ENCODE results near the gene MLN.

Gene MLN

DNA sequence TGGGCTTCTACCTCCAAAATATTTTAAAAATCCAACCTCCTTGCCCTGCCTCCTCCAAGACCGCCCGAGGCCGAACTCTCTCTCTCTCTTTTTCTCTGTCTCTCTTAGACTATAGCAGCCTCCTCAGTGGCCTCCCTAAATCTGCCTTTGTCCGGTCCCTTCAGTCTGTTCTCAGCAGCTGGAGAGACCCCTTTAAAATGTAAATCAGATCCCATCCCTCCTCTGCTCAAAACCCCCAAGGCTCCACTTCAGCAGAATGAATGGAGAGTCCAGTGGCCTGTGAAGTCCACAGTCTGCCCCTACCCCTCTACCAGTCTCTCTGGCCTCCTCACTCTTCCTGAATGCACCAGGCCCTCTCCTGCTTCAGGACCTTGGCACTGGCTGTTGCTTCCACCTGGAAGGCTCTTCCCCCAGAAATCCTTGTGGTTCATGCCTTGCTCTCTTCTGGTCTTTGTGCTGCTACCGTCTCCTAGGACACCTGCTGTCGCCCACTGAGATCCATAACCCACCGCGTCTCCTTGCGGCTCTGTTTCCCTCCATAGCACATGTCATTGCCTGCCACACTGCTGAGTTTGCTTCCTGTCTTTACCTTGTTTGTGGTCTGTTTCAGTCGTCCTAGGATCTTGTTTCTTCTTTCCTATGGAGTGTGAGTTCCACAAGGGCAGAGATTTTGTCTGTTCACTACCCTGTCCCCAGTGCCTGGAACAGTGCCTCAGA is 6.0 kb downstream of the MLN start:
- H3K4me3 Mint-ChIP-seq, result no peak overlapping the region
- H3K36me3 Mint-ChIP-seq (ENCODE audit: low read depth), result no peaks in the 10 kb centered on the region
- no peak overlapping the region for H3K27ac Mint-ChIP-seq
- no peaks in the 10 kb centered on the region for H3K4me1 Mint-ChIP-seq (ENCODE audit: low read depth)
- no peaks in the 10 kb centered on the region for H3K9me3 Mint-ChIP-seq
- peaks cover 42% of the 10 kb centered on the region for H3K27me3 Mint-ChIP-seq
- intact Hi-C loops (cut with micrococcal nuclease), result no loop called here

DNA sequence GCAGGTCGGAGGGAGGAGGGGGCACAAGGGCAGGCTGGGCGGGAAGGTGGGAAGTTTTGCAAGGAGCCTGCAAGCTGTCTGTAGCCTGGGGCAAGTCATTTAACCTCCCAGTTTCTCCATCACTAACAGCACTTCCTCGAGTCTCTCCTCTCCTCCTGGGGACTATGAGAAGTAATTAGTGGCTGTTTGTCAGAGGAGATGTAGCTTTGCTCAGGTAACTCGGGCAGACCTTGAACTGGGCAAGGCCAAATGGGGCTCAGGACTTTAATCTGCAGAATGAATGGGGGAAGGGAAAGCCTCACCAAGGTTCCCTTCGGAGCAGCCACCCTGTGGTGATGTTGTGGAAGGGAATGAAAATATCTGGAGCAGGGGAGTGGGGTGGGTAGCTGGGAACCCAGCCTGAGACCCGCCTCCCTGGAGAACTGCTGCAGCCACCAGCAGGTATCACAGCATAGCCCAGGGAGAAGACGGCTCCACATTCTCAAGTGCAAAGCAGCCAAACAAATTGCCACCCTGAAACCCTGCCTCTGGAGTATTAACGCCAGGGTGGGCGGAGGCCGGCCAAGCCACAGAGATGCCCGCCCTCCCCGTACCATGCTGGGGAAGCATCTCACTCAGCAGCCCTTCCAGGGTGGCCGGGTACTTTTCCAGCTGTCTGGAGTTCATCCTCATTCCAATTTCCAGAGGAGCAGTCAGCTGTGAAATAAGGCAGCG is 8.7 kb downstream of the MLN start:
- Mint-ChIP-seq H3K27me3 (peaks cover 45% of the 10 kb centered on the region), H3K36me3 (ENCODE audit: low read depth) (no peaks in the 10 kb centered on the region), H3K4me3 (no peak overlapping the region), H3K4me1 (ENCODE audit: low read depth) (no peaks in the 10 kb centered on the region), H3K9me3 (no peaks in the 10 kb centered on the region), H3K27ac (no peak overlapping the region)
- intact Hi-C loops (cut with micrococcal nuclease), result no loop called here

DNA sequence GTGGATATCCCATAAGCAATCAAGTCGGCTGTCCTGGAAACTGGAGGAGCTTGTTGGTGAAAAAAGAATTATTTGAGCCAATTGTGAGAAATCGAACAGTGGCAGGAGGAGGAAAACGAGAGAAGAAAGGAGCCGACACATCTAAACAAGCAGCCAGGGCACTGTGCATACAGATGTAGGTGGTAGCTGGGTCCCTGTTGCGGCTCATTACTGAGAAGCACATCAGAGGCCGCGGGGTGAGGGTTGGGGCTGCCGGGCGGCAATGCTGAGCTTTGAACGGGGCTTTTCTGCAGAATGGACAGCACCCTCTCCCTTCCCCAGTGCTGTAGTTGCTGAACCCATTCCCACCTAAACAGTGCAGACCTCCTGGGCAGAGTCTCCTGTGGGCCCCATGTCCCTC is 10.8 kb downstream of the MLN start:
- Mint-ChIP-seq H3K36me3 (ENCODE audit: low read depth) (peaks cover 3% of the 10 kb centered on the region), H3K4me3 (no peak overlapping the region), H3K27ac (no peak overlapping the region), H3K27me3 (peaks cover 33% of the 10 kb centered on the region), H3K9me3 (no peaks in the 10 kb centered on the region), H3K4me1 (ENCODE audit: low read depth) (peaks cover 10% of the 10 kb centered on the region)
- intact Hi-C loops (cut with micrococcal nuclease), result no loop called here

DNA sequence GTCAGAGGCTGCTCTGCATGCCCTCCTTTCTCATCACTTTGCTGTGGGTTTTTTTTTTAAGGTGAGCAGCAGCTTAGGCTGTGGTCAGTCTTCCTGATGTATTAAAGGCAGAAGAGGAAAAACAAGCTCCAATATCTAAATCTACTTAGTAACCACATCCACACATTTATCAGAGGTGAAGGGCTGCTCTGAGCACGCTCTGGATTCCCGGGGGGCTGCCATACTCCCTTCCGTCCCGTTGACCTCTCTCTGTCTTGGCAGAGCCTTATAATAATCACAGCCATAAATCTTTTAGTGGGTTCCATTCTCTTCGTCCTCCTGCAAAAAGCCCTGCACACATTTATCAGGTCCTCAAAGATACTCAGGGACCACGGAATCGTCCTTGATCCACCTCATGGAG is 12.2 kb downstream of the MLN start:
- Mint-ChIP-seq H3K4me3 (no peak overlapping the region), H3K9me3 (no peaks in the 10 kb centered on the region), H3K36me3 (ENCODE audit: low read depth) (peaks cover 9% of the 10 kb centered on the region), H3K27me3 (peaks cover 23% of the 10 kb centered on the region), H3K27ac (no peak overlapping the region), H3K4me1 (ENCODE audit: low read depth) (peaks cover 24% of the 10 kb centered on the region)
- intact Hi-C loops (cut with micrococcal nuclease), result no loop called here

DNA sequence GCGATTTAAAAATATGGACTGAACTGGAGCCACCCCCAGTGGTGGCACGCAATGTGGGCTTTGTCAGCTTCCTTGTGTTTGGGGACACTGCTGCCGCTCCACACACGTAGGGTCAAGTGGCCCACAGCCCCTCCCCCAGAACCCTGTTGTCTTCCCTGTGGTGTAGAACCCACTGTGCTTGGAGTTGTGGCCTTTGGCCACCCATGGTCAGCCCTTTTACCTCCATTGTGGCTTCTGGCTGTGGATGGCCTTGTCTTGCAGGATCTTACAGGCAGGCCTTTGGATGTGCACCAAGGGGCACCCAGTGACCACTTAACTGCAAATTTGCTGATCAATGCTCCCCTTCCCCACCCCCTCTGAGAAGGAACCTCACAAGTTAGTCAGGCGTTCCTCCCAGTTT is 12.9 kb downstream of the MLN start:
- no peak overlapping the region for H3K27ac Mint-ChIP-seq
- H3K36me3 Mint-ChIP-seq (ENCODE audit: low read depth), result peaks cover 17% of the 10 kb centered on the region
- no peak overlapping the region for H3K4me3 Mint-ChIP-seq
- no peaks in the 10 kb centered on the region for H3K9me3 Mint-ChIP-seq
- intact Hi-C loops (cut with micrococcal nuclease), result no loop called here
- peaks cover 31% of the 10 kb centered on the region for H3K4me1 Mint-ChIP-seq (ENCODE audit: low read depth)
- H3K27me3 Mint-ChIP-seq, result peaks cover 20% of the 10 kb centered on the region

DNA sequence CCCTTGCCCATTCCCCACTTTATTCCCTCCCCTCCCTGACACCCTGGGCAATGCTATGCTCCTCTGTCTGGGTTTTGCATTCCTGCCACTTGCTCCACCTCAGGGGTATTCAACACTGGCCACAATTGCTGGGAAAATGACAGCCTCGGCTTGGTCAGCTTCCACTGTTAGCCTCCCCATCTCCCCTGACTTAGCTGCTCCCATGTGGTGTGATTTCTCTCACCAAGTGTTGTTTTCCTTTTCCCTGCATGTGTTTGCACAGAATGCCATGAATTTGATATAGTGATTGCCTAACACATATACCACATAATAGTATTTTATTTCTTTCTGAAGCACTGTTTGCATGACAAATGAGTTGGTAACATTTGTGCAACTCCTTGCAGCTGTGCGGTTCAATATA is 13.4 kb downstream of the MLN start:
- H3K27ac Mint-ChIP-seq, result no peak overlapping the region
- peaks cover 20% of the 10 kb centered on the region for H3K36me3 Mint-ChIP-seq (ENCODE audit: low read depth)
- peaks cover 36% of the 10 kb centered on the region for H3K4me1 Mint-ChIP-seq (ENCODE audit: low read depth)
- H3K9me3 Mint-ChIP-seq, result no peaks in the 10 kb centered on the region
- H3K4me3 Mint-ChIP-seq, result no peak overlapping the region
- peaks cover 20% of the 10 kb centered on the region for H3K27me3 Mint-ChIP-seq
- intact Hi-C loops (cut with micrococcal nuclease), result no loop called here

DNA sequence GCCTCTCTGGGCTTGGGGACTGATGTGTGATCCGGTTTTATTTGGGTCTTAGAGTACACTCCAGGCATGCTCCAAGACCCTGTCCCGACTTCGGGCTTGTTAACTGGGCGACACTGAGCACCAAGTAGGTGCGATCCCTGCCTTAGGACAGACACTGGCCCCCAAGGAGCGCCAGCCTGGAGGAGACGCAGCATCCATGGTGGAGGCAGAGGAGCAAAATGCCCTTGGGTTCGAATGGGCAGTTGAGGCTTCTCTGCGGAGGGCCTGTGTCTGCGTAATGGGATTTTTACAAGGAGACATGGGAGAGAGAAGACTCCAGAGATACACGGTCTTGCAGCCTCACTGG is 14.3 kb downstream of the MLN start:
- no peaks in the 10 kb centered on the region for H3K9me3 Mint-ChIP-seq
- intact Hi-C loops (cut with micrococcal nuclease), result no loop called here
- H3K27ac Mint-ChIP-seq, result peak overlapping the region; percentile 90
- peak overlapping the region; percentile 65 for H3K4me3 Mint-ChIP-seq
- H3K27me3 Mint-ChIP-seq, result peaks cover 20% of the 10 kb centered on the region
- H3K4me1 Mint-ChIP-seq (ENCODE audit: low read depth), result peaks cover 45% of the 10 kb centered on the region
- H3K36me3 Mint-ChIP-seq (ENCODE audit: low read depth), result peaks cover 28% of the 10 kb centered on the region

DNA sequence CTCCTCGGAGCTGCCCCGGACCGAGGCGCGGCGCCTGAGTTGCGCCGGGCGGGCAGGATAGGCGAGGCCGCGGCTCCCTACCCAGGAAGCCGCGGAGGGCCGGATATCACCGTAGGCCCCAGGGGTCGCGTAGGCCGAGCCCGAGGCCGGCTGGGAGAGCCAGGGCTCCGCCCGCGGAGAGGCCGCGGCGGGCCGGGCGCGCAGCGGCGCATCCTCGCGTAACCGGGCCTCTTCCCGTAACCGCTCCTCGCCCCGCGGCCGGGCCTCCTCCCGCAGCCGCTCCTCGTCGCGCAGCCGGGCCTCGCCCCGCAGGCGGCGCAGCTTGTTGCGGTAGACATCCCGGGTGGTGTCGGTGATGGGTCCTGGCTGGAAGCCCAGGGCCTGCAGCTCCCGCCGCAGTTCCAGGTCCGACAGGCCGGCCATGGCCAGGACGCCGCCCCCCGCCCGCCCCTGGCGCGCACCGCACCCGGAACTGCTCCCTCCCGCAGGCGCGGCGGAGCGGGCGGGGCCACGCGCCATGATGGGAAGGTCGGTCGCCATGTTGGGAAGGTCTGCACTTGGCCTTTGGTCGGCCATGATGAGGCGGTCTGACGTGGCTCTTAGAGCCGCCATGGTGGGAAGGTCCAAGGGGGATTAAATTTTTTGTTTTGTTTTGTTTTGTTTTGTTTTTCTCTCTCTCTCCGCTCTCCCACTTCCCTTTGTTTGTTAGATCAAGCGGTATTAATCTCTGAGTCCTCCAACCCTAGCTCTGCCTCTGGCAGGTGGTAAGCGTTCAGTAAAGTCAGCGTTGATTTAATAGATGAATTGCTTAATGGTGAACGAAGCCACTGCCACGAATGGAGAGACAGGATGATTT is 14.9 kb downstream of the MLN start, which contains the start of gene LEMD2:
TSS of gene LEMD2 (minus strand) at position 437 of the 856 bp plus-strand sequence. CDS start at position 423, 14 bp downstream.
- Mint-ChIP-seq H3K4me3 (peak within 1 kb of the TSS; percentile 85), H3K36me3 (ENCODE audit: low read depth) (peaks cover 34% of the 10 kb centered on the region), H3K9me3 (no peaks in the 10 kb centered on the region), H3K27ac (peak within 1 kb of the TSS; percentile 90), H3K4me1 (ENCODE audit: low read depth) (peaks cover 46% of the 10 kb centered on the region), H3K27me3 (peaks cover 20% of the 10 kb centered on the region)
- intact Hi-C loops (cut with micrococcal nuclease), result no loop called here

DNA sequence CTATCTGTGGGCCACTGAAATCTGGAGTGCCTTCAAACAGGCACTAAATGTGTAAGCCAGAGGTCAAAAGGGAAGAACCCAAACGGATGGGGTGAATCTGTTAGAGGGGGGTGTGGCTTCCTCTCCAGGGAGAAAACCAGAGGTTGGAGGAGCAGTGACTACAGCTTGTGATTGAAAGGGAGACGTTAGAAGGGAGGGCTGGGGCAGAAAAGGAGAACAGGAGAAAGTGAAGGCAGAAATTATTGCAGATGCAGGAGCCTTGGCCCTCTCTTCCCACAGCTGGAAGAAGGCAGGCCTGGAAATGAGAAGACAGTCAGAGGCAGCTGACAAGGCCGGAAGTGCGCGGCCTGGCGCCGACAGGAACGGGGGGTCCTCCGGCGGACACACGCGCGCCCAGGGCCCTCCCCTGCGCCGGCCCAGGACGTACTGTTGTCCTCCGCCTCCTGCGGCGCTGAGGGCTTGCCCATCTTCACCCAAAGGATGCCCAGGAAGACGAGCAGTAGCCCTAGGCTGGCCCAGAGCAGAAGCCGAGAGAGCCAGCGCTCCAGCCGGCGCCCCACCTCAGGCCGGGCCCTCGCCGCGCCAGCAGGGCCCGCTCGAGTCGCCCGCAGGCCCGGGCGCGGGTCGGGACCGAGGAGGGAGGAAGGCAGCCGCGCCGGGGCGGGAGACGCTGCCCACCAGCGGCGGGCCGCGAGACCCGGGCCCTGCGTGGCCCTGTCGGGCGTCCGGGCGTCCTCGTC is 15.7 kb downstream of the MLN start:
- Mint-ChIP-seq H3K27ac (peak overlapping the region; percentile 90), H3K4me1 (ENCODE audit: low read depth) (peaks cover 46% of the 10 kb centered on the region), H3K9me3 (no peaks in the 10 kb centered on the region), H3K36me3 (ENCODE audit: low read depth) (peaks cover 42% of the 10 kb centered on the region), H3K27me3 (peaks cover 13% of the 10 kb centered on the region), H3K4me3 (peak overlapping the region; percentile 85)
- intact Hi-C loops (cut with micrococcal nuclease), result no loop called here

DNA sequence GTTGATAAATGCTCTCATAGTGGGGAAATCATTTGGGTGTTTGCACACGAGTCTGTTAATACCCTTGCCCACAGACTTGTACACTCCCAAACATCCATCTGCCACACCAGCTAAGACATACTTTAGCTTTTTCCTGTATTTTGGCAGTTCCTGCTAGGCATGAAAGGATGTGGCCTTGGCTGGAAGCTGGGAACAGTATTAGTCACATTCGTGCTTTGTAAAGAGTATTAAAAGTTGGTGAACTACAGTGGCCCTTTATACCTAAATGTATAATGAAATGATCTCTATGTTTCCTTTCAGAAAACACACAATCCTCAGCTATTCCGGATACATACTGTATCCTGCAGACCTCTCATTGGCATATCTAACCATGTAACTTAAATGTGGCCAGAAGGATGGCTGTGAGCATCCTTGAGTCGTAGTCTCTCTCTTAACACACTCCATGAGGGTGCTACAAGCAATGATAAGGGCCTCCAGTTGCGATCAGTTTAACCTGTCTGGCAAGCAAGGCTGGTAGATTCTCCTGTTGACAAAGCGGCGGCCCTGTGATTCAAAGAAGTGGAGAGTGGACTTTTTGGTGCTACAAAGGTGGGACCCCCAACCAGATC is 16.4 kb downstream of the MLN start:
- Mint-ChIP-seq H3K9me3 (no peaks in the 10 kb centered on the region), H3K4me1 (ENCODE audit: low read depth) (peaks cover 46% of the 10 kb centered on the region), H3K27me3 (peaks cover 8% of the 10 kb centered on the region), H3K36me3 (ENCODE audit: low read depth) (peaks cover 49% of the 10 kb centered on the region), H3K4me3 (peak overlapping the region; percentile 85), H3K27ac (peak overlapping the region; percentile 90)
- intact Hi-C loops (cut with micrococcal nuclease), result no loop called here

DNA sequence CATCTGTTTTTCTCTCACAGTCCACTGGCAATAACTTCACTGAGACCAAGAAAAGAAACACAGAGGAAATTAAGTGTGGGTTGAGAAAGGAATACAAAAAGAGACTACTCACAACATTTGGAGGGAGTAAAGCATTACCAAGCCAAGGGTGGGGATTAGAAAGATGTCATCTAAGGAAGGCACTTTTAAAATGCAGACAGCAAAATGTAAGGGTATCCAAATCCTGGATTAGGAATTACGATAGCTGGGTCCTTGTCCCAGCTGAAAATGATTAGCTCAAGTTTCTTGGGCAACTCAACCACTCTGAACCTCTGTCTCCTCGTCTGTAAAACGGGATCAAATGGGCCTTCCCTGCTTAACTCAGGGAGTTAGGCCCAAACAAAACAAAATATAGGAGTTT is 17.1 kb downstream of the MLN start:
- no peak overlapping the region for H3K4me3 Mint-ChIP-seq
- intact Hi-C loops (cut with micrococcal nuclease), result no loop called here
- peaks cover 56% of the 10 kb centered on the region for H3K36me3 Mint-ChIP-seq (ENCODE audit: low read depth)
- peaks cover 46% of the 10 kb centered on the region for H3K4me1 Mint-ChIP-seq (ENCODE audit: low read depth)
- H3K27me3 Mint-ChIP-seq, result peaks cover 6% of the 10 kb centered on the region
- H3K9me3 Mint-ChIP-seq, result no peaks in the 10 kb centered on the region
- H3K27ac Mint-ChIP-seq, result no peak overlapping the region

DNA sequence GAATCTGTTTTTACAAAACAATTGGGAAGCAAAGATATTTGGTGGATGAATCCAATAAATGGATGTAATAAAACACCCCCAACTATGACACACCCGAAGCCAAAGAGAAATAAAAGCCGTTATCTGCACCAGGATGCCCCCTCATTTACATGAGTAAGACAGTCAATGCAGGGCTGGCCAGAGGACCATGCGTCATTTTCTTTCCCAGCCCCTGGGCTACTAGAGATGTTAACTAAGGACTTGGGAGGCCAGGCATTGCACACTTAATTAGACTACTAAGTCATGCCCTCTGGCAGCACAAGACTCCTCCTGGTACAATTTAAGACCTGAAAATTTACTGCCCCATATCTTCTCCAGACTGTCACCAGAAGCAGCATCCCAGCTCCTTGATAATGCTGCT is 18.0 kb downstream of the MLN start:
- no peaks in the 10 kb centered on the region for H3K27me3 Mint-ChIP-seq
- intact Hi-C loops (cut with micrococcal nuclease), result no loop called here
- no peak overlapping the region for H3K27ac Mint-ChIP-seq
- H3K36me3 Mint-ChIP-seq (ENCODE audit: low read depth), result peaks cover 66% of the 10 kb centered on the region
- no peak overlapping the region for H3K4me3 Mint-ChIP-seq
- no peaks in the 10 kb centered on the region for H3K9me3 Mint-ChIP-seq
- H3K4me1 Mint-ChIP-seq (ENCODE audit: low read depth), result peaks cover 46% of the 10 kb centered on the region

DNA sequence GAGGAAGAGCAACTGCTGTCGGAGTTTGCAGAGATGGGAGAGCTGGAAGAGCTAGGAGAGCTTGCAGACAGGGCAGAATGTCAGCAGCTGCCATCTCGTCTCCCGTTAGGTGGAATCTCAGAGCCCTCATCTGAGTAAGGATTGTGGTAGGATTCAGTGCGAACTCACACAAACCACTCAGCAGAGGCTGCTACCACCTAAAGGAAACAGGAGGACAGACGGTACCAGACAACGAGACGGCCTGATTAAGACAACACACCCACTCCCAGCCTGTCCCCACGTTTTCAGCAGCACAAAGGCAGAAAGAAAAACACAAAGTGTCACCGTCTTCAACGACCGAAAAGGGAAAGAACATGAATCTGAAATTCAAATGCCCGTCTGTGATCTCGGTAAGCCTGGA is 19.0 kb downstream of the MLN start:
- intact Hi-C loops (cut with micrococcal nuclease), result no loop called here
- Mint-ChIP-seq H3K27me3 (no peaks in the 10 kb centered on the region), H3K4me3 (no peak overlapping the region), H3K4me1 (ENCODE audit: low read depth) (peaks cover 46% of the 10 kb centered on the region), H3K27ac (no peak overlapping the region), H3K36me3 (ENCODE audit: low read depth) (peaks cover 76% of the 10 kb centered on the region), H3K9me3 (no peaks in the 10 kb centered on the region)

All from dendritic cell treated with granulocyte-macrophage colony-stimulating factor and Interleukin-4, amounts not matched to agents 40 ng/mL and 50 ng/mL, for 4 days (primary cell).